Suppressor macrophage (primary cell): ENCODE data around the gene IP6K2.
"Not testable (repeated sequence)": the region's sequence is repeated elsewhere in the genome, so short reads cannot be mapped to it uniquely, and the experiment has no call there.

Experiments used
- DNase-seq, 4 experiments: peaks; one replicate each; pipeline ENCODE4 v3.0.0-alpha.2; 2020 to 2022
- total RNA-seq, 17 experiments: gene quantifications; one replicate each; lab custom pipeline; 2026; ENCODE audit warnings: mixed read lengths in 6 of 17, inconsistent platforms in 3 of 17; lab: John Stamatoyannopoulos, UW

IP6K2 gene, protein sequence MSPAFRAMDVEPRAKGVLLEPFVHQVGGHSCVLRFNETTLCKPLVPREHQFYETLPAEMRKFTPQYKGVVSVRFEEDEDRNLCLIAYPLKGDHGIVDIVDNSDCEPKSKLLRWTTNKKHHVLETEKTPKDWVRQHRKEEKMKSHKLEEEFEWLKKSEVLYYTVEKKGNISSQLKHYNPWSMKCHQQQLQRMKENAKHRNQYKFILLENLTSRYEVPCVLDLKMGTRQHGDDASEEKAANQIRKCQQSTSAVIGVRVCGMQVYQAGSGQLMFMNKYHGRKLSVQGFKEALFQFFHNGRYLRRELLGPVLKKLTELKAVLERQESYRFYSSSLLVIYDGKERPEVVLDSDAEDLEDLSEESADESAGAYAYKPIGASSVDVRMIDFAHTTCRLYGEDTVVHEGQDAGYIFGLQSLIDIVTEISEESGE
- total RNA-seq = 20.1 to 47.8 (median 26.6) reads per million in 17 experiments

DNA sequence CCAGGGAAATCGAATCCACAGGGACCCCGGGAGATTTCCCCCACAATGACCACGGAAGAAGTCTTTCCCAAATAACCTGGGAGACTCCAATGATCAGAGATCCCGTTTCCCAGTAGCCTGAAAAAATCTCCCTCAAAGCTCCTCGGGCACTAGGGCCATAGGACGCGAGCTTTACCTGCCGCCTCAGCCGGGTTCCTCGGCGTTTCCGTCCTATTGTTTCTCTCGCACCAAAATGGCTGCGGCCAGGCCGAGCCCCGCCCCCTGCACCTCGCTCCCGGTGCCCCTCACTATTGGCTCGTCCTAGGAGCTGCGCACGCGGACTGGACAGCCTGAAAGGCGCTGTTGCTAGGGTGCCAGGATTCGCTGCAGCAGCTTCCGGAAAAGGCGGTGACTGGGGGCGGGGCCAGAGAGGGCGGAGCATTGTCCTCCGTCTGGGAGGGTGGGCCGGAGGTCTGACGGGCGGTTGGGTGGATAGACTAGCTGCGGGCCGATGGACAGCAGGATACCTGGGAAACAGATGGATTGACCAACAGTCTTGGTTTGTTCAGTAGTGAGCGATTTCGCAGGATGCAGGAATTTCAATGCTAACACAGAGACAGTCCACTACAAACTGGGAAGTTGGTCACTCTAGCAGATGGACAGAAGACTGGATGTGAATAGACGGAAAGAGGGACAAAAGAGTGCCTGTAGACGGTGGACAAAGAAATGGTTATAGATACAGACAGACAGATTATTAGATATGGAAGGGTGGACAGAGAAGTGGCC, at the start of gene IP6K2:
Gene IP6K2, minus strand, starts transcription at position 240 of the 765 bp plus-strand sequence. CDS start 21,930 bp downstream, outside the sequence.
- DNase-seq = peak; percentile 98 to 99 (median 99)

DNA sequence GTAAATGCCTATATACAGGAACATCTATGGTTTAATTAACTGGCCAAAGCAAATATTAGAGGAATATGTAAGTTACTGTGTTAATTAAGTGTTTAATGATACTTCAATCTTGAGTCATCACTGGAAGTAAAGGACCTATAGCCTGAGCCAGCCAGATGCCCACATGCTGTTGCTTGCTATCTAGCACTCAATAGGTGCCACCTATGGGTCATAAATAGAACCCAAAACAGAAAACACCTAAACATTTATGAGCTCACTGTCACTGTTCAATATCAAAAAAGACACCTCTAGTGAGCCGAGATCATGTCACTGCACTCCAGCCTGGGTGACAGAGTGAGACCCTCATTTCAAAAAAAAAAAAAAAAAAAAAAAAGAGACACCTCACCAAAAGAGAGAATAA, 48.4 kb upstream of the IP6K2 start:
- peak in 2 of 4 experiments; percentile 21 to 28 for DNase-seq

DNA sequence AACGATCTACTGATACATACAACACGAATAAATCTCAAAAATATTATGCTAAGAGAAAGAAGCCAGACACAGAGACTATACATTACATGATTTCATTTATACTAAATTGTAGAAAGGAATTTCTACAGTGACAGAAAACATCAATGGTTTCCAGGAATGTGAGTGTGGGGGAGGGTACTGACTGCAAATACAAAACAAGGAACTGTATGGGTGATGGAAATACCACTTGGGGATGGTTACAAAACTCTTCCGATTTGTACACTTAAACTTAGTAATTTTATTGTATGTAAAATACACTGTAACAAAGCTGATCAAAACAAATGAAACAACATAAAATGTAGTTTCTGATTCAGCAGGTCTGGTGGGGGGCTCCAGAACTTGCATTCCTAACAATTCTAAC, 45.8 kb upstream of the IP6K2 start:
- DNase-seq = peak in 2 of 4 experiments; percentile 29 to 47

DNA sequence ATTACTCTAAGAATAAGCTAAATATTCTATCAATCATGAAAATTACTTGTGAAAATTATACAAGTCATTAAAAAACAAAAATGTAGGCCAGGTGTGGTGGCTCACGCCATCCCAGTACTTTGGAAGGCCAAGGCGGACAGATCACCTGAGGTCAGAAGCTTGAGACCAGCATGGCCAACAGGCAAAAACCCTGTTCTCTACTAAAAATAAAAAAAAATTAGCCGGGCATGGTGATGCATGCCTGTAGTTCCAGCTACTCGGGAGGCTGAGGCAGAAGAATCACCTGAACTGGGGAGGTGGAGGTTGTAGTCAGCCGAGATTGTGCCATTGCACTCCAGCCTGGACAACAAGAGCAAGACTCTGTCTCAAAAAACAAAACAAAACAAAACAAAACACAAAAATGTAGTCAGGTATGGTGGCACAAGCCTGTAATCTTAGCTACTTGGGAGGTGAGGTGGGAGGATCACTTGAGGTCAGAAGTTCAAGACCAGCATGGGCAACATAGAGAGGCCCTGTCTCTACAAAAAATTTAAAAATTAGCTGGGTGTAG, 43.0 kb upstream of the IP6K2 start:
- DNase-seq = not testable (repeated sequence)

DNA sequence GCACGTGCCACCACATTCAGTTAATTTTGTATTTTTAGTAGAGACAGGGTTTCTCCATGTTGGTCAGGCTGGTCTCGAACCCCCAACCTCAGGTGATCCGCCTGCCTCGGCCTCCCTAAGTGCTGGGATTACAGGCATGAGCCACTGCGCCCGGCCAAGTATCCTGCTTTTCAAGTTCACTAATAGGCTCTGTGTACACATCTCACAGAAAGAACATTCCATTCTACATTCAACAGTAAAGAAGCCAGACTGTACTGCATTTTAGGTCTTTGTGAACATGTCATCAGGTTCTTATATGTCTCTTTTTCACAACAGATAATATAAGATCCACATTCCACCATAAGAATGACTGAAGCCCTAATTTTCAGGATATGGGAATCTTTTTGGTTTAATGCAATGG, 42.5 kb upstream of the IP6K2 start:
- DNase-seq = not testable (repeated sequence)

DNA sequence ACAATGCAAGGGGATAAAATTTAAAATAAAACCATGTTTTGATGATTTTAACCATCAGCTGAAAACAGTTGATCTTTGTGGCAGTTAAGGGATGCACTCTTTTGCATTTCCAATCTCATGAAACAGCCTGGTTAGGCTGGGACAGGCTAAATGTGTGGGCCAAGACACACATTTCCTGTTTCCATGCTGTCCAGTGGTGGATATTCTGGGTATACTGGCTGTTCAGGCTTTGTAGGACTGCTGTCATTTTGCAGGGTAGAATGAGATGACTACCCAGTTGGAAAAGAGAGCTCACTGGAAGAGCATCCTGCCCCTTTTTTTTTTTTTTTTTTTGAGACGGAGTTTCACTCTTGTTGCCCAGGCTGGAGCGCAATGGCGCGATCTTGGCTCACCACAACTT, 42.0 kb upstream of the IP6K2 start:
- no peak for DNase-seq

DNA sequence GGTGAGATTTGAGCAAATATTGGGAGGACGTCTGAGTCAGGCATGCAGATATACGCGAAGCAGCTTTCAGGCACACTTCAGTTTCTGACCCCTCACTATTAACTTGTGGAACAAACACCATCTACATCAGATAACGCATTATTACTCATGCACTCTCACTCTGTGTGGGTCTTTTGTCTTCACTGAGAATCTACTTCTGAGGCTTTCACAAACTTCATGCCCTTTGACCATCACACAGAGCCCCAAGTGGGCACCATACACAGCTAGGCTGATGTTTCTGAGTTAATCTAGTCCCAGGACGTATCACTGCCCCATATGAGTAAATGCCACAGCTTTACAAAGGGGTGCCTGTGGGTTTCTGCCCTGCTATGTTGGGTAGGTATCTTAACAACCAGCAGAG, 39.6 kb upstream of the IP6K2 start:
- no peak for DNase-seq

DNA sequence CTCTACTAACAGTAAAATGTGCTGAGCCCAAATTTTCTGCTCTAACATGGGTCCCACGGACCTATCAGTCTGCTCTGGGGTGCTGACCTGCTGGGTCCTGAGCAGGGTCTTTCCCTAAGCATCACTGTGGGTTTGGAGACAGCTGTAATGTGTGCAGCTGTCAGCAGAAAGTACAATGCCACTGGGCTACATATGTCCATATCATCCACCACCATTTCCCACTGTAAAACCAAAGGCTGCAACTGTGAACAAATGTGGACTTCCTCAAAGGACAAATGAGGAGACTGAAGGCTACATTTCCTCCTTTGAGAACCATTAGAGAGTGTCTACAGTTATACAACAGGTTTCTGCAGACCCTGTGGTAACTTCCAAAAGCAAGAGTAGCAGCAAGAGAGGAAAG, 33.8 kb upstream of the IP6K2 start:
- DNase-seq = peak; percentile 54 to 80 (median 60)

DNA sequence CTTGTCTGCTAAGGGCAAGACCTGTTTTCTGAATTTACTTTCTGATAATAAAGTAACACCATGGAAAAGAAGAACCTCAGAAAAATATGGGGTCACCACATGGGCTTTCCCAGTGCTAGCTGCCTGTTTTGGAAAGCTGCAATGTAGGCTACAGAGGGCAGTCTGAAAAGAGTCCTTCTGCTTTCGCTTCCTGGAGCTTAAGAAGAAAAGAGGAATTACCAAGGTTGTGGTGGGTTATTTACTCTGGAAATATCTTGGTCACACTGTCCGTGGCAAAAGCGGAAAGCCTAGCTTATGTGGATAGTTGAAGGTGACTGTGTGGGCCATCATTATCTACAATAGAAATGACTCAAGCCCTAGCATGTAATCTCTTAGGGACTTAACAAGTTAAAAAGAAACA, 31.7 kb upstream of the IP6K2 start:
- peak; percentile 81 to 96 (median 90) for DNase-seq

DNA sequence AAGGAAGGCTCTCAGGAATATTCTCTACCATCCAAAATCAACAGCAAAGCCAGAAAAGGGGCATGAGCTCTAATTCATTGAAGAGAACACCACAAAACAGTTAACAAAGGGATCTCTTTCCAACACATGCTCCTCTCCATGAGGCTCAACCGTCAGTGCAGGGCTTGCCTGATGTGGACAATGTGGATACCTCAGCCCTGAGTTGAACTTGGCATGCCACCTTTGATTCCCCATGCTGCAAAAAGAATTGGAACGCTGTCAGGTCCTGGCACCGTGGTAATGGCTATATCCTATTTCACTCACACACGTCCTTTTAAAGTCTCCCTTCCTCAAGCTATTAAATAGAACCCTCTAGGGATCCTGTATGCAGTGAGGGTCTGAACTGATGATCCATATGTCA, 30.7 kb upstream of the IP6K2 start:
- DNase-seq = no peak

DNA sequence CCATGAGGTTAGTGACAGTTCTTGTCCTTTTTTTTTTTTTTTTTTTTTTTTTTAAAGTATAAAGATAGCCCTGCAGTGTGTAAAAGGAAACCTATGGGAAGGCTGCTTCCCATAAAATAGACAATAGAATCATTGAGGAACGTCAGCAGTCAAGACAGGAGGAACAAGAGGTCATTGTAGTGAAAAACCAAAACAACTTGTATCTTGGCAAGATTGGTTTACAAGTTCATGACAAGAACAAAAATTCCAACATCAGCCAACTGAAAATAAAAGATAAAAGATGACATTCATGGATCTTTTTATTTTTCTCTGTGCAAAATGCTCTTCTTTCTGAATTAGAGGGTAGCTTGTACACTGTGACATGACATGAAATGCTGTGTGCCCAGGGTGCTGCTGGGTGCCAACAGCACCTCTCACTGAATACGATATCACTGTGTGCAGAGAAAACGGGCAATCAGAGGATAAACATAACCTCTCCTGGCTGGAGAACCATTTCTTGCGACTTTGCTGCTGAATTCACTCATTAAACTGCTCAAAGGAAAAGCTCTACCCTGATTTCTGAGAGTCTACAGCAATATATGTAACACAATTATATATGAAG, 30.1 kb upstream of the IP6K2 start:
- peak in 1 of 4 experiments; percentile 22 for DNase-seq

DNA sequence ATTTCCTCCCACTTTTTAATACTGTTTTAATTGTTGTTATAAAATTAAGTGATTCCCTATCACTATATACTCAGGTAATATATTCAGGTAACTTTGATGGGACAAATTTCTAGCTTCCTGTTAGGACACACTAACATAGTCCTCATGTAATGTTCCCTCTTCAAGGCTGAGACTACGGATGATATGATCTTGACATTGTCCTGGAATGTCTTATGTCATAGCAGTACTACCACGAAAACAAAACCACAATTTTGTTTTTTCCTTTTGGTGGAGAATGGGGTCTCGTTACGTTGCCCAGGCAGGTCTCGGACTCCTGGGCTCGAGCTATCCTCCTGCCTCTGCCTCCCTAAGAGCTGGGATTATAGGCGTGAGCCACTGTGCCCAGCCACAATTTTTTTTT, 26.8 kb upstream of the IP6K2 start:
- no peak for DNase-seq

DNA sequence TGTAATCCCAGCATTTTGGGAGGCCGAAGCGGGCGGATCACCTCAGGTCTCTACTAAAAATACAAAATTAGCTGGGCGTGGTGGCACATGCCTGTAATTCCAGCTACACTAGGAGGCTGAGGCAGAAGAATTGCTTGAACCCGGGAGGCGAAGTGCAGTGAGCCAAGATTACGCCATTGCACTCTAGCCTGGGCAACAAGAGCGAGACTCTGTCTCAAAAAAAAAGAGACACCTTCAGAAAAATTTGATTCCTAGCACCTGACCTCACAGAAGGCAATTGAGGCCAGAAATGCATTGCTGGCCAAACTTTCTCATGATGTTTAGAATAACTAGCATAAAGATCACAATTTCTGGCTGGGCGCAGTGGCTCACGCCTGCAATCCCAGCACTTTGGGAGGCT, 24.2 kb upstream of the IP6K2 start:
- not testable (repeated sequence) for DNase-seq

DNA sequence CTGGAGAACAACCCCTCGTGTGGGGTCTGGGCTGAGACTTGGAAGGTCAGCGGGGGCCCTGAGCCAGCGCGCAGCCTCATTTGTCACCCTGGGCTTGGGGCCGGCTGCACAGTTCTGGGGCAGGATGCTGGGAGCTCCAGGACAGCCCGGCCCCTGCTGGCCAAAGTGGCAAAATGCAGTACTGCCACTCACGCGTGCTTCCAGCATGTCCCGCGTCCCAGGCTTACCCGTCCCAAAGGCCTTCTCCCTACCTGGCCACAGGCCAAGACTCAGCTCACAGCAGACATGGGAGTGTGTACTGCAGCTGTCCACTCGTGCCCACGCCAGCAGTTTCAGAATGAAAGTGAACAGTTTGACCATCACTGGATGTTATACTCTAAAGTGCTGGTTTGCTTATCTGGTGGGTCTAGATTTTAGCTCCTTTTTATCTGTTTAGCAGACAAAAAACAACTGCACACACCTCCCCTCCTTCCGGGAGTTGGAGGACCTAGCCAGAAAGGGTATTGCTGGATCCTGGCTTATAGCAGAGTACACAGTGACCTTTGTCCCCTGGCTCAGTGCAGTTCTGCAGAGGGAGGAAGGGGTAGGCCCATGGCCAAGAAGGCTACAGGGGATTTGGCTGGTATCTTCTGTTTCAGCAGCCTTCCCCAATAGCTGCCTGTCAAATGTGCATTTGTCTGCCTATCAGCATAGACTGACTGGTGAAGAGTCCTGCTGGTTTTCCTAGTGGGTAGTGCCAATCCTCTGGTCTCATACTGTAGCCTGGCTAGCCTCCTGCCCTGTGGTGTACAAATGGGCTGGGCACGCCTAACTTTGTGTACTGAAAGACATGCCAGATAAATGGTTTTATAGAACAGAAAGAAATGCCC, 23.2 kb upstream of the IP6K2 start:
- DNase-seq = peak; percentile 68 to 87 (median 81)

DNA sequence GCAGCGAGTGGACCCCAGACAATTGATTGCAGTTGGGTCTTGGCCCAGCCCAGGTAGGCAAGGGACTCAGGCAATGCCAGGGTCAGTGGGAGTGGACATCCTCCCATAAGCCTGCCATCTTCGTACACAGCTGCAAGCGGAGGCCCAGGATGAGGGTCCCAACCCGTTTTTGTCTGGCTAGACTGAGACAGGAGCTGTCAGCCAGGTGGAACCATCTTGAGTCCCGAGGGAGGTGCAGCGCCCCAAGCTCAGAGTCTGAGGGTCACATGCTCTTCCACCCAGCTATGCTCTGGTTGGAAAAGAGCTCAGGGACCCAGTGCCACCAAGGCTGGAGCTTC, 22.6 kb upstream of the IP6K2 start:
- no peak for DNase-seq

DNA sequence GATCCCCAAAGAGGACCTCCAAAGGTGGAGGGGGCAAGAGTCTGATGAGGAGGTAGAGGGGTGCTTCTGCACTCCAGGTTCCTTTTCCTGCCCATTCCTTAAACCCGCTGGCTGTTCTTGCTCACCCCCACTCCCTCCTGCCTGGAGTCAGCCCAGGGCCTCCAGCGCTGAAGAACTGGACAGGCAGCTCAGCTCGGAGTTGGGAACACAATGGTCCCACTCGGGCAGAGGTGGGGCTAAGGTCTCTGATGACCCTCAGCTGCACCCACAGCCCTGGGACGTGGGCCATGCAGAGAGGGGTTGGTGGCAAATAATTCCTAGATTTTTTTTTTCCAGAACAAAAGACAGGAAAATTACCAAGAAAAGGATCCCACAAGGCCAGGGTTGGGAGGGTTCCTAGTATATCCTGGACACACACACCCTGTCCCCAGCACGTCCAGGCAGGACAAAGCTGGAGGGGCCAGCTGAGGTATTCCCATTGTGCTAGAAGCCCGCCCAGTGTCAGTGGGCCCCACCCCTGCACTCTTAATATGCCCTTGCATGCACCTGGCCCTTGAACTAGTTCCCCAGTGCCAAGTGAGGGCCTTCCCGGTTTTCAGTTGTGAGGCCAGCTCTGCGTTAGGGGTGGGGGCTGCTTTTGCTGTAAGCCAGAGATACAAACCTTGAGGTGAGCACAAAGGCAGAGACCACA, 22.1 kb upstream of the IP6K2 start:
- DNase-seq = no peak

DNA sequence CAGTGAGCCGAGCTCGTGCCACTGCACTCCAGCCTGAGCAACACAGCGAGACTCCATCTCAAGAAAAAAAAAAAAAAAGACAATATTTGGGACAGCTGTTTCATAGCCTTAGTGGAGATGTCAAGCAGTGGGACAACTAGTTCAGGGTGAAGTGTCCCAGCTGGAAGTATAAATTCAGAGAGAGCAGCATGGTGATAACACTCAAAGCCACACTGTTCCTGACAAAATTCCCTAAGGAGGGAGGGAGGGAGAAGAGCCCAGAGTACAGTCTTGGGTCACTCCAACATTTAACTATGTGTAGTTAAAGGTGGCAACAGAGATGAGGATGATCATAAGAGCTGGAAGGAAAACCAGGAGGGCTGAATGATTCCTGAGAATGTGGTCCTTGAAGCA, 21.1 kb upstream of the IP6K2 start:
- no peak for DNase-seq

DNA sequence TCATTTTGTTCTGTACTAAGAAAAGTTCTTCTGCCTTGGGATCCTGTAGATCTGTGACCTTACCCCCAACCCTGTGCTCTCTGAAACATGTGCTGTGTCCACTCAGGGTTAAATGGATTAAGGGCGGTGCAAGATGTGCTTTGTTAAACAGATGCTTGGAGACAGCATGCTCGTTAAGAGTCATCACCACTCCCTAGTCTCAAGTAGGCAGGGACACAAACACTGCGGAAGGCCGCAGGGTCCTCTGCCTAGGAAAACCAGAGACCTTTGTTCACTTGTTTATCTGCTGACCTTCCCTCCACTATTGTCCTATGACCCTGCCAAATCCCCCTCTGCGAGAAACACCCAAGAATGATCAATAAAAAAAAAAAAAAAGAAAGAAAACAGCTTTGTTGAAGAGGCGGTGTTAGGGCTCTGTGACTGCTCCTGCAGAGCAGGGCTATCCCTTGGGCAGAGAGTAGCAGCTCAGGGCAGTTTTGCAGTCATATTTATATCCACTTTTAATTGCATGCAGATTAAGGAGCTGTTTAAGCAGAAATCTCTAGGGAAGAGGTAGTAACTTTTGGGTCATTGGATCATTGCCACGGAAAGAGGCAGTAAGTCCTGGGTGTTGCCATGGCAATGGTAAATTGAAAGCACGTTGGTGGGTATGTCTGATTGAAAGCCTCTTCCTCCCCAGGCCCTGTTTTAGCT, 18.2 kb upstream of the IP6K2 start:
- DNase-seq = peak; percentile 19 to 47 (median 36)

DNA sequence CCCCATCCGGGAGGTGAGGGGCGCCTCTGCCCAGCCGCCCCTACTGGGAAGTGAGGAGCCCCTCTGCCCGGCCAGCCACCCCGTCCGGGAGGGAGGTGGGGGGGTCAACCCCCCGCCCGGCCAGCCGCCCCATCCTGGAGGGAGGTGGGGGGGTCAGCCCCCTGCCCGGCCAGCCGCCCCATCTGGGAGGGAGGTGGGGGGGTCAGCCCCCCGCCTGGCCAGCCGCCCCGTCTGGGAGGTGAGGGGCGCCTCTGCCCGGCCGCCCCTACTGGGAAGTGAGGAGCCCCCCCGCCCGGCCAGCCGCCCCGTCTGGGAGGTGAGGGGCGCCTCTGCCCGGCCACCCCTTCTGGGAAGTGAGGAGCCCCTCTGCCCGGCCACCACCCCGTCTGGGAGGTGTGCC, 17.5 kb upstream of the IP6K2 start:
- DNase-seq = not testable (repeated sequence)

DNA sequence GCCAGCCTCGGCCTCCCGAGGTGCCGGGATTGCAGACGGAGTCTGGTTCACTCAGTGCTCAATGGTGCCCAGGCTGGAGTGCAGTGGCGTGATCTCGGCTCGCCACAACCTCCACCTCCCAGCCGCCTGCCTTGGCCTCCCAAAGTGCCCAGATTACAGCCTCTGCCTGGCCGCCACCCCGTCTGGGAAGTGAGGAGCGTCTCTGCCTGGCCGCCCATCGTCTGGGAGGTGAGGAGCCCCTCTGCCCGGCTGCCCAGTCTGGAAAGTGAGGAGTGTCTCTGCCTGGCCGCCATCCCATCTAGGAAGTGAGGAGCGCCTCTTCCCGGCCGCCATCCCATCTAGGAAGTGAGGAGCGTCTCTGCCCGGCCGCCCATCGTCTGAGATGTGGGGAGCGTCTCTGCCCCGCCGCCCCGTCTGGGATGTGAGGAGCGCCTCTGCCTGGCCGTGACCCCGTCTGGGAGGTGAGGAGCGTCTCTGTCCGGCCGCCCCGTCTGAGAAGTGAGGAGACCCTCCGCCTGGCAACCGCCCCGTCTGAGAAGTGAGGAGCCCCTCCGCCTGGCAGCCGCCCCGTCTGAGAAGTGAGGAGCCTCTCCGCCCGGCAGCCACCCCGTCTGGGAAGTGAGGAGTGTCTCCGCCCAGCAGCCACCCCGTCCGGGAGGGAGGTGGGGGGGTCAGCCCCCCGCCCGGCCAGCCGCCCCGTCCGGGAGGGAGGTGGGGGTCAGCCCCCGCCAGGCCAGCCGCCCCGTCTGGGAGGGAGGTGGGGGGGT, 16.9 kb upstream of the IP6K2 start:
- not testable (repeated sequence) for DNase-seq
